ACC112 (cell line): ENCODE results near the gene FANCE.
"Not testable (repeated sequence)": the region's sequence is repeated elsewhere in the genome, so short reads cannot be mapped to it uniquely, and the experiment has no call there.

ENCODE experiments used
- H2AFZ ChIP-seq: fragments of 200-600 bp; sonication (generic); one replicate; pipeline ENCODE4 v1.6.0; 2017; ENCODE audit warnings: antibody characterized with exemption, low read length; ENCODE audit not compliant: unreplicated experiment
- H3K27ac ChIP-seq: fragments of 200-600 bp; sonication (generic); 2 replicates; pipeline ENCODE4 v1.5.1; 2014; ENCODE audit warnings: low read depth, mild to moderate bottlenecking, antibody characterized with exemption, low read length, moderate library complexity
- H3K27me3 ChIP-seq: fragments of 200-600 bp; sonication (generic); 2 replicates; pipeline ENCODE4 v1.6.1; 2014; ENCODE audit warnings: mild to moderate bottlenecking, antibody characterized with exemption, low read length, moderate library complexity, mixed read lengths; ENCODE audit not compliant: insufficient read depth
- H3K36me3 ChIP-seq: fragments of 200-600 bp; sonication (generic); 2 replicates; pipeline ENCODE4 v1.6.1; 2016; ENCODE audit warnings: mild to moderate bottlenecking, antibody characterized with exemption, low read length, moderate library complexity, mixed read lengths; ENCODE audit not compliant: insufficient read depth
- H3K4me1 ChIP-seq: fragments of 200-600 bp; sonication (generic); one replicate; pipeline ENCODE4 v1.6.1; 2016; ENCODE audit warnings: low read length, mixed read lengths; ENCODE audit not compliant: insufficient read depth, unreplicated experiment, control insufficient read depth
- H3K4me3 ChIP-seq: fragments of 200-600 bp; sonication (generic); 2 replicates; pipeline ENCODE4 v1.5.1; 2014; ENCODE audit warnings: mild to moderate bottlenecking, low read depth, low read length
- H3K79me2 ChIP-seq: fragments of 200-600 bp; sonication (generic); one replicate; pipeline ENCODE4 v1.6.0; 2016; ENCODE audit warnings: low read length; ENCODE audit not compliant: control insufficient read depth, unreplicated experiment, insufficient read depth

Gene FANCE

GRCh38 chr6:35512740-35513139 lies 60.6 kb downstream of the FANCE start, which contains the start of gene TULP1:
Gene TULP1, minus strand, starts transcription at chr6:35512896. Its CDS starts 38 bp downstream, at chr6:35512858.
- H3K27me3 ChIP-seq: peaks cover 15% of the 10 kb centered on the region; the same call in 1 of the 2 replicates
- H3K79me2 ChIP-seq: no peaks in the 10 kb centered on the region

GRCh38 chr6:35514587-35514986 lies 62.4 kb downstream of the FANCE start:
- H2AFZ ChIP-seq: no peak overlapping the region
- peaks cover 15% of the 10 kb centered on the region; the same call in 1 of the 2 replicates for H3K27me3 ChIP-seq
- no peaks in the 10 kb centered on the region for H3K79me2 ChIP-seq
- no peak overlapping the region for H3K27ac ChIP-seq
- H3K36me3 ChIP-seq: no peaks in the 10 kb centered on the region
- no peak overlapping the region for H3K4me3 ChIP-seq
- no peaks in the 10 kb centered on the region for H3K4me1 ChIP-seq

More at GRCh38 chr6:35512740-35513139, 60.6 kb downstream of the FANCE start, which contains the start of gene TULP1:
- H2AFZ ChIP-seq: no peak within 1 kb of the TSS
- no peaks in the 10 kb centered on the region for H3K36me3 ChIP-seq
- no peaks in the 10 kb centered on the region for H3K4me1 ChIP-seq
- H3K27ac ChIP-seq: no peak within 1 kb of the TSS
- no peak within 1 kb of the TSS for H3K4me3 ChIP-seq

- peaks cover 15% of the 10 kb centered on the region; the same call in 1 of the 2 replicates for H3K27me3 ChIP-seq
- not testable (repeated sequence) for H3K4me1 ChIP-seq, H3K4me3 ChIP-seq, H3K79me2 ChIP-seq, H3K36me3 ChIP-seq, H2AFZ ChIP-seq, H3K27ac ChIP-seq
Measured at GRCh38 chr6:35515939-35516338, 63.8 kb downstream of the FANCE start.
